ENCODE data around the gene ESPN.

ESPN gene

DNA sequence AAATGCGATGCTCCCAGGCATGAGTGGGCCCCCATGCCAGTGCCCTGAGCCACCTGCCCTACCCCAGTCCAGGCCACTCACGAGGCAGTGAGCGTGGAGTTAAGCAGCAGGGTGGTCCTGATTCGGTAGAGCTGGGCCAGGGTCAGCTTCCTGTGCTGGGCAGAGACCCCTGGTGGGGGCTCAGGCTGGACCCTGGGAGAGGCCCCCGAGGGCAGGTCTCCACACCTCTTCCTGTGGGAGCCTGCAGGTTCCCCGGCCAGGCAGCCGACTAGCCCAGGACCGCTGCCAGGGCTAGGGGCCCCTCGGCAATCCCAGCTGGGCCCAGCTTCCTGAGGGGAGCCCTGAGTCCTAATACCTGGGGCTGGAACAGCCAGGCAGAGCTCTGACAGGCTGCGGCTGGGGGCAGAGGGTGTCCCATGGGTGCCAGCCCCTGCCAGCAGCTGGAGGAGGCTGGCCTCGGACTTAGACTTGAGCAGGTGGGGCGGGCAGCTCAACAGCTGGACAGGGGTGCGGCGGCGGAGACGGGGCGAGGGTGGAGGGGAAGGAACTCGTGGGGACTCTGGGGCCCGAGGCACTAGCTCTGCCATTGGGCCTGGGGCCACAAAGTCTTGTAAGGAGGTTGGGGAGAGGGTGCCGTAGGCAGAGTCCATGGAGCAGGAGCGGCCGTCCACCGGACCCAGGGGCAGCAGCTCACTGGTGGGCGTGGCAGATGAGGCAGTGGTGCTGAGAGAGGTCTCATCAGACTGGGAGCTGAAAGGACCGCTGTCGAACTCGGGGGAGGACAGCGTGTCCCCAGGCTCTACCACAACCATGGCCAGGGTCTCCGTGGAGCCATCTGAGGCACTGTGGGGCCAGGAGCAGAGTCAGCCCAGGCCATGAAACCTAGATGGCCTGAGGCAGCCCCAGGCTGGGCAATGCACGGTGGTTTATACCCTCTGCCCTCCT lies 43.4 kb downstream of the ESPN start (continued):
- TF ChIP-seq, protein P1, sequence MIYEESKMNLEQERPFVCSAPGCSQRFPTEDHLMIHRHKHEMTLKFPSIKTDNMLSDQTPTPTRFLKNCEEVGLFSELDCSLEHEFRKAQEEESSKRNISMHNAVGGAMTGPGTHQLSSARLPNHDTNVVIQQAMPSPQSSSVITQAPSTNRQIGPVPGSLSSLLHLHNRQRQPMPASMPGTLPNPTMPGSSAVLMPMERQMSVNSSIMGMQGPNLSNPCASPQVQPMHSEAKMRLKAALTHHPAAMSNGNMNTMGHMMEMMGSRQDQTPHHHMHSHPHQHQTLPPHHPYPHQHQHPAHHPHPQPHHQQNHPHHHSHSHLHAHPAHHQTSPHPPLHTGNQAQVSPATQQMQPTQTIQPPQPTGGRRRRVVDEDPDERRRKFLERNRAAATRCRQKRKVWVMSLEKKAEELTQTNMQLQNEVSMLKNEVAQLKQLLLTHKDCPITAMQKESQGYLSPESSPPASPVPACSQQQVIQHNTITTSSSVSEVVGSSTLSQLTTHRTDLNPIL (CRISPR knock-in tag; IDR thresholded peaks at IDR 0.05; ENCODE audit: low read depth), result no peak
- no peak for TF ChIP-seq SNAI2 (CRISPR knock-in tag; IDR thresholded peaks at IDR 0.05)
- TF ChIP-seq, protein P2, sequence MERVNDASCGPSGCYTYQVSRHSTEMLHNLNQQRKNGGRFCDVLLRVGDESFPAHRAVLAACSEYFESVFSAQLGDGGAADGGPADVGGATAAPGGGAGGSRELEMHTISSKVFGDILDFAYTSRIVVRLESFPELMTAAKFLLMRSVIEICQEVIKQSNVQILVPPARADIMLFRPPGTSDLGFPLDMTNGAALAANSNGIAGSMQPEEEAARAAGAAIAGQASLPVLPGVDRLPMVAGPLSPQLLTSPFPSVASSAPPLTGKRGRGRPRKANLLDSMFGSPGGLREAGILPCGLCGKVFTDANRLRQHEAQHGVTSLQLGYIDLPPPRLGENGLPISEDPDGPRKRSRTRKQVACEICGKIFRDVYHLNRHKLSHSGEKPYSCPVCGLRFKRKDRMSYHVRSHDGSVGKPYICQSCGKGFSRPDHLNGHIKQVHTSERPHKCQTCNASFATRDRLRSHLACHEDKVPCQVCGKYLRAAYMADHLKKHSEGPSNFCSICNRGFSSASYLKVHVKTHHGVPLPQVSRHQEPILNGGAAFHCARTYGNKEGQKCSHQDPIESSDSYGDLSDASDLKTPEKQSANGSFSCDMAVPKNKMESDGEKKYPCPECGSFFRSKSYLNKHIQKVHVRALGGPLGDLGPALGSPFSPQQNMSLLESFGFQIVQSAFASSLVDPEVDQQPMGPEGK (CRISPR knock-in tag; IDR thresholded peaks at IDR 0.05; ENCODE audit: borderline replicate concordance), result no peak
- TF ChIP-seq ESRRG (CRISPR knock-in tag; IDR thresholded peaks at IDR 0.05), result no peak
- TF ChIP-seq, protein P3, sequence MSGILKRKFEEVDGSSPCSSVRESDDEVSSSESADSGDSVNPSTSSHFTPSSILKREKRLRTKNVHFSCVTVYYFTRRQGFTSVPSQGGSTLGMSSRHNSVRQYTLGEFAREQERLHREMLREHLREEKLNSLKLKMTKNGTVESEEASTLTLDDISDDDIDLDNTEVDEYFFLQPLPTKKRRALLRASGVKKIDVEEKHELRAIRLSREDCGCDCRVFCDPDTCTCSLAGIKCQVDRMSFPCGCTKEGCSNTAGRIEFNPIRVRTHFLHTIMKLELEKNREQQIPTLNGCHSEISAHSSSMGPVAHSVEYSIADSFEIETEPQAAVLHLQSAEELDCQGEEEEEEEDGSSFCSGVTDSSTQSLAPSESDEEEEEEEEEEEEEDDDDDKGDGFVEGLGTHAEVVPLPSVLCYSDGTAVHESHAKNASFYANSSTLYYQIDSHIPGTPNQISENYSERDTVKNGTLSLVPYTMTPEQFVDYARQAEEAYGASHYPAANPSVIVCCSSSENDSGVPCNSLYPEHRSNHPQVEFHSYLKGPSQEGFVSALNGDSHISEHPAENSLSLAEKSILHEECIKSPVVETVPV (CRISPR knock-in tag; IDR thresholded peaks at IDR 0.05), result no peak
- no peak for TF ChIP-seq ZNF8 (CRISPR knock-in tag; IDR thresholded peaks at IDR 0.05)
- TF ChIP-seq BACH2 (CRISPR knock-in tag; IDR thresholded peaks at IDR 0.05; ENCODE audit: borderline replicate concordance), result no peak

DNA sequence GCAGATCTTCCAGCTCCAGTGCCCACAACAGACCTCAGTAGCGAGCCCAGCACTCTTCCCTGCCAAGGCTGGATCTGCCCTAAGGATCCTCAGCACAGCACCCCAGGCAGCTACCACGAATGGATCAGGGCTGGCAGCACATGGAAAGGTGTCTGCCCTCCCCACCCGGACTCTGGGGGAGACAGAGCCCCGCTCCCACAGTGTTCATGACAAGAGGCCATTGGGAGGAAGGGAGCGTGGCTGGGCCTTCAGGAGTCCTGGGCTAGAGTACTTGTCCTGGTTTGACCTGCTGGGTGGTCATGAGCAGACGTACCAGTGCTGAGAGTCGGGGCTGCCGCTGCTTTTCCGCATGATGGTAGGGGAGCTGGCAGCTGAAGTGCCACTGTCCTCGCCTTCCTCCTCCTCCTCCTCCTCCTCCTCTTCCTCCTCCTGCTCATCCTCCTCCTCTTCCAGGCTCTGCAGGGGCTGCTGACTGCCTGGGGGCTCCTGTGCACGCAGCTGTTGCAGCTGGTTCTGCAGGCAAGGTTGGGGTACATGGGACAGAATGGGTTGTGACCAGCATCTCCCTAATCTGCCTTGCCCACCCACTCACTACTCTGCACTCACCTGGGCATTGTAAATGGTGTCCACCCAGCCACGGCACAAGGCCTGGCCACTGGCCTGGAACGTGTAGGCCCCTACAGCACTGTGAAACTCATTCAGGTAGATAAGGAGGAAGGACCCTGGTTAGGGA lies 44.3 kb downstream of the ESPN start:
- TF ChIP-seq, protein P4, sequence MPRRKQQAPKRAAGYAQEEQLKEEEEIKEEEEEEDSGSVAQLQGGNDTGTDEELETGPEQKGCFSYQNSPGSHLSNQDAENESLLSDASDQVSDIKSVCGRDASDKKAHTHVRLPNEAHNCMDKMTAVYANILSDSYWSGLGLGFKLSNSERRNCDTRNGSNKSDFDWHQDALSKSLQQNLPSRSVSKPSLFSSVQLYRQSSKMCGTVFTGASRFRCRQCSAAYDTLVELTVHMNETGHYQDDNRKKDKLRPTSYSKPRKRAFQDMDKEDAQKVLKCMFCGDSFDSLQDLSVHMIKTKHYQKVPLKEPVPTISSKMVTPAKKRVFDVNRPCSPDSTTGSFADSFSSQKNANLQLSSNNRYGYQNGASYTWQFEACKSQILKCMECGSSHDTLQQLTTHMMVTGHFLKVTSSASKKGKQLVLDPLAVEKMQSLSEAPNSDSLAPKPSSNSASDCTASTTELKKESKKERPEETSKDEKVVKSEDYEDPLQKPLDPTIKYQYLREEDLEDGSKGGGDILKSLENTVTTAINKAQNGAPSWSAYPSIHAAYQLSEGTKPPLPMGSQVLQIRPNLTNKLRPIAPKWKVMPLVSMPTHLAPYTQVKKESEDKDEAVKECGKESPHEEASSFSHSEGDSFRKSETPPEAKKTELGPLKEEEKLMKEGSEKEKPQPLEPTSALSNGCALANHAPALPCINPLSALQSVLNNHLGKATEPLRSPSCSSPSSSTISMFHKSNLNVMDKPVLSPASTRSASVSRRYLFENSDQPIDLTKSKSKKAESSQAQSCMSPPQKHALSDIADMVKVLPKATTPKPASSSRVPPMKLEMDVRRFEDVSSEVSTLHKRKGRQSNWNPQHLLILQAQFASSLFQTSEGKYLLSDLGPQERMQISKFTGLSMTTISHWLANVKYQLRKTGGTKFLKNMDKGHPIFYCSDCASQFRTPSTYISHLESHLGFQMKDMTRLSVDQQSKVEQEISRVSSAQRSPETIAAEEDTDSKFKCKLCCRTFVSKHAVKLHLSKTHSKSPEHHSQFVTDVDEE (CRISPR knock-in tag; IDR thresholded peaks at IDR 0.05), result no peak
- TF ChIP-seq TOX (CRISPR knock-in tag; IDR thresholded peaks at IDR 0.05; ENCODE audit: borderline replicate concordance) (no peak), ZC3H10 (CRISPR knock-in tag; IDR thresholded peaks at IDR 0.05) (no peak)
- ATAC-seq, result no peak

DNA sequence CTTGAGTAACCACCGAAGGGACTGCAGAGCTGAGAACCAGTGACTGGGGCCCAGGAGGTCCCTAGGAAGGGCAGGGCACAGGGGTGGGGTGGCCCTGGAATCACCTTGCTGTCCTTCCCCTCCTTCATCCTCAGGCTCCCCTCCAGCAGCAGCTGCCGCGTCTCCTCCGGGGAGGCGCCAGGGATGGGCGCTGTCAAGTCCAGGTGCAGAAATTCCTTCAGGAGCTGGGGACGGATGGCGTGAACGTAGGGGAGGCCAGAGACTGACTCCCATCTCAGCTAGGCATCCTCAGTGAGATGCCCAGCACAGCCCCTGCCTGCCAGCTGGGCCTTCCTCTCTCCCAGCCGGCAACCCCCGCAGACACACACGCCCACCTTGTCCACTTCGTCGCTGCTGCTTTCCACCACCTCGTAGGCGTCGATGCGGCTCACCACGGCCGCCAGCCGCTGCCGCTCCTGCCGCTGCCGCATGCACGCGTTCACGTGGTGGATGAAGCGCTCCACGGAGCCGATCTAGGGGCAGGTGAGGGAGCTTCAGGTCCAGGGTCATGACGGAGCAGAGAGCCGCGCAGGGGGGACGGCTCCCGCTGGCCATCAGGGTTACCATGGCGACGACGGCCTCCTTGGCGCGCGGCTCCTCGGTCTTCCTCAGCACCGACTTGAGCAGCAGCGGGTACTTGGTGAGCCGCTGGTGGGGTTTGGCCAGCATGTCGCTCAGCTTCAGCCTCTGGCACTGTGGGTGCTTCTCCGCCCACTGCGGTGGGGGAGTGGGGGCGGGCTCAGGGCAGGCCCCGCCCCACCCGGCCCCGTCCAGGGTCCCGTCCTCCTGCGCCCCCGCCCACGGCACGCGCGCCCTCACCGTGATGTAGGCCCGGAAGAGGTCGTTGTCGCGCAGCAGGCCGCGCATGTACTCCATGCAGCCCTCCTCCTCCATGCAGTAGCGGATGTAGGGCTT lies 45.8 kb downstream of the ESPN start:
- no peak for ATAC-seq
- TF ChIP-seq, protein P5, sequence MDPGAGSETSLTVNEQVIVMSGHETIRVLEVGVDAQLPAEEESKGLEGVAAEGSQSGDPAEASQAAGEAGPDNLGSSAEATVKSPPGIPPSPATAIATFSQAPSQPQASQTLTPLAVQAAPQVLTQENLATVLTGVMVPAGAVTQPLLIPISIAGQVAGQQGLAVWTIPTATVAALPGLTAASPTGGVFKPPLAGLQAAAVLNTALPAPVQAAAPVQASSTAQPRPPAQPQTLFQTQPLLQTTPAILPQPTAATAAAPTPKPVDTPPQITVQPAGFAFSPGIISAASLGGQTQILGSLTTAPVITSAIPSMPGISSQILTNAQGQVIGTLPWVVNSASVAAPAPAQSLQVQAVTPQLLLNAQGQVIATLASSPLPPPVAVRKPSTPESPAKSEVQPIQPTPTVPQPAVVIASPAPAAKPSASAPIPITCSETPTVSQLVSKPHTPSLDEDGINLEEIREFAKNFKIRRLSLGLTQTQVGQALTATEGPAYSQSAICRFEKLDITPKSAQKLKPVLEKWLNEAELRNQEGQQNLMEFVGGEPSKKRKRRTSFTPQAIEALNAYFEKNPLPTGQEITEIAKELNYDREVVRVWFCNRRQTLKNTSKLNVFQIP (CRISPR knock-in tag; IDR thresholded peaks at IDR 0.05; ENCODE audit: borderline replicate concordance, low read depth), result no peak
- TF ChIP-seq CSDC2 (CRISPR knock-in tag; IDR thresholded peaks at IDR 0.05) (no peak), GLIS3 (CRISPR knock-in tag; IDR thresholded peaks at IDR 0.05) (no peak), ZC3H10 (CRISPR knock-in tag; IDR thresholded peaks at IDR 0.05) (no peak), RARB (CRISPR knock-in tag; IDR thresholded peaks at IDR 0.05) (no peak), ZNF70 (CRISPR knock-in tag; IDR thresholded peaks at IDR 0.05) (no peak), TOX (CRISPR knock-in tag; IDR thresholded peaks at IDR 0.05; ENCODE audit: borderline replicate concordance) (no peak), ISL1 (CRISPR knock-in tag; IDR thresholded peaks at IDR 0.05) (no peak), ZNF565 (CRISPR knock-in tag; conservative IDR thresholded peaks at IDR 0.05; ENCODE audit: low read depth) (no peak), SNAI2 (CRISPR knock-in tag; IDR thresholded peaks at IDR 0.05) (no peak), OSR1 (CRISPR knock-in tag; IDR thresholded peaks at IDR 0.05) (no peak), ESRRG (CRISPR knock-in tag; IDR thresholded peaks at IDR 0.05) (no peak), ZFP30 (CRISPR knock-in tag; IDR thresholded peaks at IDR 0.05) (no peak), BACH2 (CRISPR knock-in tag; IDR thresholded peaks at IDR 0.05; ENCODE audit: borderline replicate concordance) (no peak)
- TF ChIP-seq, protein P3 (CRISPR knock-in tag; IDR thresholded peaks at IDR 0.05), result no peak
- TF ChIP-seq, protein P4 (CRISPR knock-in tag; IDR thresholded peaks at IDR 0.05), result no peak
